Measurements from ENCODE around the gene RNF150. TPM values are rescaled to one million over a fixed set of nuclear protein-coding genes. Genes with fewer than 3 reads are reported as not detected.

Gene RNF150
- polyA plus RNA-seq, 1 experiment: 9.8 TPM

DNA sequence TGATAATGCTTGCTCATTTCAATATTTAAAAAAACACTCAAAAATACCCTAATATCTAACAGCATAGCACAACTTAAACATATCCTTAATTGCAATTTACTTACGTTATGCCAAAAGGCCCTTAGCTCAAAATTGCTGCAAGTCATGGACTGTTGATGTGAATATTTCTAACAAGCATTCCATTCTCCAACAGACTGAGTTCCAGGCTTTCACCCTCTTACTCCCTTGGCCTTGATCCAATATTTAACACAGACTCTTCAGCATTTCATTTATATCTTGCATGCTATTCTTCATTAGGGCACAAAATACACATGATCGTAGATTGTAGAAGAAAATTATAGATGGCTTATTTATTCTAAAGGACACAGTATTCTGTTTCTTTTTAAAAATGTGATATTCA lies 96.5 kb downstream of the RNF150 start:
- TF ChIP-seq, protein P1, sequence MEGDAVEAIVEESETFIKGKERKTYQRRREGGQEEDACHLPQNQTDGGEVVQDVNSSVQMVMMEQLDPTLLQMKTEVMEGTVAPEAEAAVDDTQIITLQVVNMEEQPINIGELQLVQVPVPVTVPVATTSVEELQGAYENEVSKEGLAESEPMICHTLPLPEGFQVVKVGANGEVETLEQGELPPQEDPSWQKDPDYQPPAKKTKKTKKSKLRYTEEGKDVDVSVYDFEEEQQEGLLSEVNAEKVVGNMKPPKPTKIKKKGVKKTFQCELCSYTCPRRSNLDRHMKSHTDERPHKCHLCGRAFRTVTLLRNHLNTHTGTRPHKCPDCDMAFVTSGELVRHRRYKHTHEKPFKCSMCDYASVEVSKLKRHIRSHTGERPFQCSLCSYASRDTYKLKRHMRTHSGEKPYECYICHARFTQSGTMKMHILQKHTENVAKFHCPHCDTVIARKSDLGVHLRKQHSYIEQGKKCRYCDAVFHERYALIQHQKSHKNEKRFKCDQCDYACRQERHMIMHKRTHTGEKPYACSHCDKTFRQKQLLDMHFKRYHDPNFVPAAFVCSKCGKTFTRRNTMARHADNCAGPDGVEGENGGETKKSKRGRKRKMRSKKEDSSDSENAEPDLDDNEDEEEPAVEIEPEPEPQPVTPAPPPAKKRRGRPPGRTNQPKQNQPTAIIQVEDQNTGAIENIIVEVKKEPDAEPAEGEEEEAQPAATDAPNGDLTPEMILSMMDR (IDR thresholded peaks at IDR 0.05; ENCODE audit: low read depth, low read length): no peak
- Histone ChIP-seq H3K27ac (ENCODE audit: low read depth, low read length) (no peak overlapping the region), H3K9me3 (ENCODE audit: control insufficient read depth, insufficient read depth, low read length) (no peaks in the 10 kb centered on the region), H3K27me3 (ENCODE audit: control insufficient read depth, insufficient read depth, low read length) (no peaks in the 10 kb centered on the region), H3K4me3 (ENCODE audit: low read depth, low read length) (no peak overlapping the region)
- DNase-seq (ENCODE audit: low read depth, low spot score): no peak
- ChIA-PET POLR2A (interaction anchor here (1.6 kb wide), 1 partner anchor 10 kb away, joined by 5 read pairs; no protein-coding TSS in a partner anchor), CTCF (interaction anchor here (2.6 kb wide), 1 partner anchor 97 kb away, joined by 14 read pairs; the partner anchor contains the start of gene RNF150)

GRCh38 chr4:141035920-141036319 lies 97.3 kb downstream of the RNF150 start:
- POLR2A ChIA-PET: no interaction called here
- no peak for DNase-seq (ENCODE audit: low read depth, low spot score)
- H3K27me3 ChIP-seq (ENCODE audit: control insufficient read depth, insufficient read depth, low read length): no peaks in the 10 kb centered on the region
- H3K4me3 ChIP-seq (ENCODE audit: low read depth, low read length): no peak overlapping the region
- no peak overlapping the region for H3K27ac ChIP-seq (ENCODE audit: low read depth, low read length)
- TF ChIP-seq, protein P1 (IDR thresholded peaks at IDR 0.05; ENCODE audit: low read depth, low read length): no peak
- CTCF ChIA-PET: interaction anchor here (2.6 kb wide), 1 partner anchor 98 kb away, joined by 14 read pairs; the partner anchor contains the start of gene RNF150
- no peaks in the 10 kb centered on the region for H3K9me3 ChIP-seq (ENCODE audit: control insufficient read depth, insufficient read depth, low read length)

DNA sequence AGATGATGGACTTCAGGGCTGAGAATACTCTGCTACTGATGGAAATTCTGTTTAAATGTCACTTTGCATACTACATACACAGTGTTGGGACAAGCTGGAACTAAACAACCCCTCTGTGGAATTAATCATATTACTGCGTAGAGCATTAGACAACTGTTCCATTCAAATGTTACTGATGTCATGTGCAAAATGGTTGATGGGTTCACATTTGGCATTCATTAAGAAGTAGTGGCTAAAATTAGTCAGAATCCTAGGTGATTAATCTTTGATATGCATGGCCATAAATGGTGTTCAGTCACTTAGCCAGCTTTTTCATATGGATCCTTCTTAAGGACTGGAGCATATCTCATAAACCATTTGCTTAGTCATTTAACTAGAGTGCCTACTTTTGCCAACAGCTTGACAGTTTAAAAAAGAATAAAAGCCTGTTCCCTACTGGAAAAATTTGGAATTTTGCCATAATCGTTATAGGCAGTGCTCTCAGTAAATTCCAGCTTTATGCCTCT lies 105.2 kb downstream of the RNF150 start:
- Histone ChIP-seq H3K9me3 (ENCODE audit: control insufficient read depth, insufficient read depth, low read length) (no peaks in the 10 kb centered on the region), H3K4me3 (ENCODE audit: low read depth, low read length) (no peak overlapping the region), H3K27ac (ENCODE audit: low read depth, low read length) (no peak overlapping the region), H3K27me3 (ENCODE audit: control insufficient read depth, insufficient read depth, low read length) (no peaks in the 10 kb centered on the region)
- no peak for DNase-seq (ENCODE audit: low read depth, low spot score)
- ChIA-PET CTCF (interaction anchor here (0.5 to 1.5 kb wide), 3 partner anchors 106 to 1957 kb away, joined by 3 to 8 read pairs (median 3); partner anchors contain the start of gene RNF150), POLR2A (no interaction called here)
- TF ChIP-seq, protein P1 (IDR thresholded peaks at IDR 0.05; ENCODE audit: low read depth, low read length): no peak

DNA sequence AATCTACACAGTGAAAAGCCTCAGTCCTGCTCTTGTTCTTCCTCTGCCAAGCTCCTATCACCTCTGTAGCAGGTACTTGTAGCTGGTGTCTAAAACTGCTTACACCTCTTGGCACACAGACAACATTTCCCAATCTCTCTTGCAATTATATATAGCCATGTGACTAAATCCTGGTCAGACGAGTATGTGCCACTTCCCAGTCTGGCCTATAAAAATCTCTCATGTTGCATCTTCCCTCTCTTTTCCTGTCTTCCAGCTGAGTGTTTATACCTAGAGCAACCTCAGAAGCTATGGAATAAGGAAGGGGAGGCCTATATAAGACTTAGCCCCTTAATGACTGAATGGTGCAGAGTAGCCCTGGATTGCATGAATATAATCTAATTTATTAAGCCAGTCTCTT lies 105.8 kb downstream of the RNF150 start:
- CTCF ChIA-PET: interaction anchor here (1.5 kb wide), 1 partner anchor 106 kb away, joined by 8 read pairs; the partner anchor contains the start of gene RNF150
- DNase-seq (ENCODE audit: low read depth, low spot score): no peak

GRCh38 chr4:141026900-141027299 lies 106.4 kb downstream of the RNF150 start:
- CTCF ChIA-PET: interaction anchor here (1.5 kb wide), 1 partner anchor 107 kb away, joined by 8 read pairs; the partner anchor contains the start of gene RNF150
- Histone ChIP-seq H3K4me3 (ENCODE audit: low read depth, low read length) (no peak overlapping the region), H3K27ac (ENCODE audit: low read depth, low read length) (no peak overlapping the region), H3K27me3 (ENCODE audit: control insufficient read depth, insufficient read depth, low read length) (no peaks in the 10 kb centered on the region), H3K9me3 (ENCODE audit: control insufficient read depth, insufficient read depth, low read length) (no peaks in the 10 kb centered on the region)
- DNase-seq (ENCODE audit: low read depth, low spot score): no peak
- POLR2A ChIA-PET: no interaction called here
- TF ChIP-seq, protein P1 (IDR thresholded peaks at IDR 0.05; ENCODE audit: low read depth, low read length): no peak

More for the DNA sequence above, 105.8 kb downstream of the RNF150 start:
- no peaks in the 10 kb centered on the region for H3K27me3 ChIP-seq (ENCODE audit: control insufficient read depth, insufficient read depth, low read length)
- no peak overlapping the region for H3K27ac ChIP-seq (ENCODE audit: low read depth, low read length)
- H3K9me3 ChIP-seq (ENCODE audit: control insufficient read depth, insufficient read depth, low read length): no peaks in the 10 kb centered on the region
- POLR2A ChIA-PET: no interaction called here
- TF ChIP-seq, protein P1 (IDR thresholded peaks at IDR 0.05; ENCODE audit: low read depth, low read length): no peak
- no peak overlapping the region for H3K4me3 ChIP-seq (ENCODE audit: low read depth, low read length)

All from AG04450 (cell line).